Kidney capillary endothelial cell (primary cell): Measurements from ENCODE around the gene MOSMO.
A peak's percentile ranks its signal among the peaks of the same experiment; 100 is the strongest.
"Not testable (repeated sequence)": the region's sequence is repeated elsewhere in the genome, so short reads cannot be mapped to it uniquely, and the experiment has no call there.

Experiments used
- DNase-seq: peaks from one replicate; pipeline ENCODE4 v3.0.0-alpha.2; 2018; ENCODE audit warnings: low spot score

The MOSMO gene

DNA sequence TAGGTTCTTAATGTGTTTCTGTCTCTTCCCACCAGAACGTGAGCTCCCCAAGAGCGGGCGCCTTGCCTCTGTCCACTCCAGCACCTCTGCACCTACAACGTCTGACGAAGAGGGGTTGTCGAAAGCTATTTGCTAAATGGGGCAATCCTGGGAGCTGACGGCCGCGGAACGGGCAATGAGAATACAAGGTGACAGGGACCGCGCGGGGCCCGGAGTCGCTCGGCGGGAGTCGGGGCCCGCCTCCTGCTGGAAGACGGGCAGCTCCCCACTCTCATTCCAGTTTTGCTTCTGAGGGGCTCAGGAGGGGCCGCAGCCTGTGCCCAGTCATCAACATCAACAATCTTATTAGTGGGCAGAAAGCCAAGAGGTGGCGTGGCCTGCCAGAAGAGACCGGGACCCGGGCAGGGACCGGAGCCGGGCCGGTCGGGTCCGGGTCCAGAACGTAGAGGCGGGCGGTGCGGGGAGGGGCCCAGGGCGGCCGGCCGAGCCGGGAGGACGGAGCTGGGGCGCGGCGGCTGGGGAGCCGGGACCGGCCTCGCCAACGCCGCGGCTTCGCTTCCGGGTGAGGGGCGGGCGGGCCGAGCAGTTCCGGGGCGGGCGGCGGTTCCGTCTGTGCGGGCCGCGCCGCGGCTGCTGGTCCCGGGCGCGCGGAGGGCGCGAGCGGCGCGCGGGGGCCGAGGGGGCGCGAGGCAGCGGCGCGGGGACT is at the start of gene MOSMO:
Gene MOSMO (plus strand): TSS at position 603 of the 706 bp plus-strand sequence. CDS start 191 bp downstream, outside the sequence.
- peak; percentile 26 for DNase-seq

DNA sequence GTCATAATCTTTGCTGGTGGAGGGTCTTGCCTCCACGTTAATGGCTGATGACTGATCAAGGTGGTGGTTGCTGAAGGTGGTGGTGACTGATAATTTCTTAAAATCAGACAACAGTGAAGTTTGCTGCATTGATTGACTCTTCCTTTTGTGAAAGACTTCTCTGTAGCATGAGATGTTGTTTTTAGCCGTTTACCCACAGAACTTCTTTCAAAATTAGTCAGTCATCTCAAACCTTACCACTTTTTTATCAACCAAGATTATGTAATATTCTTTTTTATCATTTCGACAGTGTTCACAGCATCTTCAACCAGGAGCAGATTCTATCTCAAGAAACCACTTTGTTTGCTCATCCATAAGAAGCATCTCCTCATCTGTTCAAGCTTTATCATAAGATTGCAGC is 48.9 kb upstream of the MOSMO start:
- no peak for DNase-seq

DNA sequence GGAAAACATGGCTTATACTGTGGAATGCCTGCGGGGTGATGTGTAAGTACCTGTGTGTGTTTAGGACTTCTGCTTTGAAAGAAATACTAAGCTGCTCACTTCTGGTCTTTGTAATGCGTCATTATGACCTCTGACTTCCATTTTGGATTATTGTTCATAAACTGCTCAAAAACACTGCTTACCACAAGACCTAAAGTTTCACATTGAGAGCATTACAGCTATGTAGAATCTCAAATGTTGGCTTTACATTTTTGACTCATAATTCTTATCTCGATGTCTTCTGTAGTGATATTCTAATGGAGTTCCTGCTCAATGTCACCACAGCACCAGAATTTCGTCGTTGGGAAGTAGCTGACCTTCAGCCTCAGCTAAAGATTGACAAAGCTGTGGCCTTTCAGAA is 45.4 kb upstream of the MOSMO start:
- DNase-seq, result no peak

DNA sequence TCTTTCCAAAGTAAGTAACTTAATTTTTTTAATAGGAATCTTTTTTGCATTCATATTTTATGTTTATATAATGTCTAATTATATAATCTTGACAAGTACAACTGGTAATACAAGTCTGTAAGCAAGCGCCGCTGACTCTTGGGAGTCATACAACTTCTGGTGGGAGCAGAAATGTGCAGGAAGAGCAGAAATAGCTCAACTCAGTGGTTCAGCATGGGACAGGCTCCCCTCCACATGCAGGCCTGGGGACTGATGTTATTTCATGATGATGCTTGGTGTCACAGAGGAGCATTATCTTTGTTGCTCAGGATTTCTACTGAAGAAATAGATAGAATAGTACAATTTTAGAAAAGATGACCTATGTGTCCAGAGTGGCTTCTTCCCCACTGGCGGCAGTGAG is 44.0 kb upstream of the MOSMO start:
- DNase-seq, result no peak

DNA sequence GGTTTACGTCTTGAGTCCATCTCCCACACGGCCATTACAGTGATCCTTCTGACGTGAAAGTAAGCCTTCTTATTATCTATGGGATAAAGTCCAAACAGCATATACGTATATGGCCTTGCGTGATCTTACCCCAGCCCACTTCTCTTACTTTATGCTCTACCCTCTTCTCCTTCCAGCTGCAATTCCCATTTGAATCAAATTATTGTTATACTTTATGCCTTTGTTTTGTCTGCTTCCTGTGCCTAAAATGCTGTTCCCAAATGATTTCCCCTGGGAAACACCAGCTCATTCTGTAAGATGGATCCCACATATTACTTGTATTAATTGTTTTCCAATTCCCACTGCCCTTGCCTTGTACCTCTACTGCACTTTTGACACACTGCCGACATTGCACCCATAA is 43.6 kb upstream of the MOSMO start:
- DNase-seq, result no peak

DNA sequence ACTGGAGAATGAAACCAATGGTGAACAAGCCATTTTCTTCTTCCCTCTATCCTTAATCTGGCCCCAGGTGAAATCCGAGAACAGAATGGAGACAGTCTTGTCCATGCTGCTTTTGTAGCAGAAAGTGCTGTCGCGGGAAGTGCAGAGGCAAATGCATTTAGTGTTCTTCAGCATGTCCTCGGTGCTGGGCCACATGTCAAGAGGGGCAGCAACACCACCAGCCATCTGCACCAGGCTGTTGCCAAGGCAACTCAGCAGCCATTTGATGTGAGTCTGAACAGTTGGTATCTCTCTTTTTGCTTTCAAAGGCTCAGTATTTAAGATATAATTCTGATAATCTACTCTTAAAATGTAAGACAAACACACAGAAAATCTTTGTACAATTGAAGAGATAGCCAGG is 36.1 kb upstream of the MOSMO start:
- no peak for DNase-seq

DNA sequence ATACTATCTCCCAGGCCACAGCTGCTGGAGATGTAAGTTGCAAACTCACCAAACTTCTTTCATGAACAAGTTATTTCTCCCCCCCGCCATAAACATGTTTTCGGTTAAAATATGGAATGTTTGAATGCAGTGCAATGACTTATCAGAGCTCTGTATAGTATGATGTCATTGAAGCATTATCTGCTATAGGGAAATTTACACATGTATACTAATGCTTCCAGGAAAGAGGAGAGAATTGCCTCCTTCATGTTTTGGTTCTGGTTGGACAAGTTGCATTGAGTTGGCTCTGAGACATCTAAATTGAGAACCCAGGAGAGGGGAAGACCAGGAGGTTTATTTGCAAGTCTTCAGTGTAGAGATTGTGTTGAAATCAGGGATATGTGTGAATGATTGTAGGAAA is 34.0 kb upstream of the MOSMO start:
- no peak for DNase-seq

DNA sequence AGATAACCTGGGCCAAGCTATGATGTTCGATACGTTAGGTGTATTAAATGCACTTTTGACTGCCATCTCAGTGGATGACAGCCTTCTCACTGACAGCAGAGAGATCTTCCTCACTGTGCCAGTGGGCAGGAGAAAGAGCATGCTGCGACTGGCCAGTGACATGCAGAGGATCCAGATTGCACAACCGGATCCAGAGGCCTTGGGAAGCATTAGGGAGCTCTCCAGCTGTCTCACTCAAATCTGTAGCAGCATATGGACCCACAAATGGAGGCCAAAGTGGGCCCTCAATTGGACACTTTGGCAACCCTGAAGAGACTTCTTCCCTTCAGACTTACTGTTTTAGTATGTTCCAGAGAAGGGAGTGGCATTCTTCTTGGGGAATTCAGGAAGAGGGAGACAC is 27.9 kb upstream of the MOSMO start:
- DNase-seq, result no peak

DNA sequence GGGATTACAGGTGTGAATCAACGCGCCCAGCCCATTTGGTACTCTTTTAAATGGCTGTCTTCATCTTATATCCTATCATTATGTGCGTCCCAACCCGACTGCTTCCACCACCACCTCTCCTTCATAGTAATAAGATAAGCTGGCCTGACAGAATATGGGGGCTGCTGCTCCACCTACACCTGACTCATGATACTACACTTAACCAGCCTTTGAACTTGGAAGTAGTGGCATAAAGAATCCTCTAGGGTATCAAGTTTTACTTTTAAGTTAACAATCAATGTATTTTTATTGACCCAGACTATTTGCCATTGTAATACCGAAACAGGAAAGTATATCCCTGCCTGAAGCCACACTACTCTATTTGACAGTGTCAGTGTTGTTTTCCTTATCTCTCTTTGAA is 25.8 kb upstream of the MOSMO start:
- no peak for DNase-seq

DNA sequence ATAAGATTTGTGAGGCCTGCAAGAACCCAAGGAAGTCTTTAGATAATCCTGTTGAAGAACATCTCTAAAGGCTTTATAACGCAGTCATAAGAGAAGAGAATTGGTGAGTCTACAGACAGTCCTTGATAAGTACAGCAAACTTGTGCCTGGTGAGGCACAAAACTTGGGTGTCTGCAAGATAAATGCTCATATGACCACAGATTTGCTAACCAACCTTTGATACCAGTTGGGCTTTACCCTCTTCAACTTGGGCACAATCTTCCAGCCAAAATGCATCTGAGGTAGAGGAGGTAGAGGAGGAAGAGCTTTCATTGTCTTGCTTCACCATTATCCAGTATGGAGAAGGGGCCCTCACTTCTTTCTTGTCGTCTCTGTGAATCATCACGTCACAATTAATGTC is 23.8 kb upstream of the MOSMO start:
- DNase-seq, result no peak

DNA sequence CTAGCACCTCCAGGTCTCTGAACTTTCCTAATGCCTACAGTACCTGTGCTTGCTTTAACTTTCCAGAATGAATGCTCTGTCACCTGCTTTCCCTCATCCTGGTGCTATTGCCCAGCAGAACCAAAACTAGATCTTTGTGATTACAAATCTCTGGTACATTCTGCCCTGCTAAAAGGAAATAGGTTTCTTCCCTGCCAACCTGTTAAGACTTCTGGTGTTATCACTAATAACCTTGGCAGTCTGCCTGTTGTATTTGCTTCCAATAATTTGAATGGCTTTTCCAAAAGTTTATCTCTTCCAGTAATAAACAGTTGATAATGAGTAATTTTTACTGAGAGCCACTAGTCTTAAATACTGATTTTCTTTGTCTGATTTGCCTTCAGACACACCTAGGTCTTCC is 22.4 kb upstream of the MOSMO start:
- no peak for DNase-seq

DNA sequence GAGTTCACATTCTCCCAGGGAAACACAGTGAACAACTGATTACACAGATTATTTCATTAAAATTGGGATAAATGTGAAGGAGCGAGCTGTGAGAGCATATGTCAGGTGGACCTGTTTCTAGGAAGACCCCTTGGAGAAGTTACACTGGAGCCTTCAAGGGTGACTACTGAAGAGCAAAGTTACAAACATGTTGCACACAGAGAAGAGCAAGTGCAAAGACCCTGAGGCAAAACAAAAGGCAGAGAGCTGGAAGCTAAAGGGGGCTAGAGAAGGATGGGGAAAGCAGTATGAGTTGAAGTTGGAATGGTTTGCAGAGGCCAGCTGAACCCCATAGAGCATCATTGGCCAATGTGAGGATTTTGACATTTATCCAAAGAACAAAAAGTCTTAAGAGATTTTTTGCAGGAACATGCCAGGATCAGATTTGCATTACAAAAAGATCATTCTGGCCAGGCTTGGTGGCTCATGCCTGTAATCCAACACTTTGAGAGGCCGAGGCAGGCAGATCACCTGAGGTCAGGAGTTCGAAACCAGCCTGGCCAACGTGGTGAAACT is 21.1 kb upstream of the MOSMO start:
- no peak for DNase-seq

DNA sequence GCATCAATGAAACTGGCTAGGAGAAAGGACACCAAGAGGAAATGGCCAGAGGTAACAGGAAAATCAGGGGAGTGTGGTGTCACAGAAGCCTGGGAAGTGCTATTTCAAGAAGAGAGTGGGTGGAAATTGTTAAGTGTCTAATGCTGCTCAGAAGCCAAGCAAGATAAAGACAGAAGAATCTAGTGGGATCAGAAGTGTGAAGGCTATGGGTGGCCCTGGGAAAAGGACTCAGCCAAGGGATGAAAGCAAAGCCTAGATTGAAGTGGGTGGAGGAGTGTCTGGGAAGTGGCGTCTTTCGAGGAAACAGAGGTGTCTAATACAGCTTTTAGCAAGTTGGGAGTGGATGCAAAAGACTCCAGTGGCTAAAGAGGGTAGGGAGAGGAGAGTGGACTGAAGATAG is 20.4 kb upstream of the MOSMO start:
- DNase-seq, result no peak

DNA sequence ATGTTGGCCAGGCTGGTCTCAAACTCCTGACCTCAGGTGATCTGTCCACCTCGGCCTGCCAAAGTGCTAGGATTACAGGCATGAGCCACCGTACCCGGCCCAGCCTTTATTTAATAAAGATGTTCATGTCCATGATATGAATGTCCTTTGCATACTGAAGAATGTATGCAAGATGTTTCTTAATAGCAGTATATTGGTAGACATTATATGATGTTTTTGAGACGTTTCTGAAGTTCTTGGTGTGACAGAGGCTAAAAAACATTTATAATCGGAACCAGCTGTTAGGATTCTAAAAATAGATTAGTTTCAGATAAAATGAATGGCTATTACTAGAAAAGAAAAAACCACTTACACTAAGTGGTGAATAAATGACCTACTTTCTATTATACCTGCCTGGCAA is 18.8 kb upstream of the MOSMO start:
- DNase-seq, result no peak

DNA sequence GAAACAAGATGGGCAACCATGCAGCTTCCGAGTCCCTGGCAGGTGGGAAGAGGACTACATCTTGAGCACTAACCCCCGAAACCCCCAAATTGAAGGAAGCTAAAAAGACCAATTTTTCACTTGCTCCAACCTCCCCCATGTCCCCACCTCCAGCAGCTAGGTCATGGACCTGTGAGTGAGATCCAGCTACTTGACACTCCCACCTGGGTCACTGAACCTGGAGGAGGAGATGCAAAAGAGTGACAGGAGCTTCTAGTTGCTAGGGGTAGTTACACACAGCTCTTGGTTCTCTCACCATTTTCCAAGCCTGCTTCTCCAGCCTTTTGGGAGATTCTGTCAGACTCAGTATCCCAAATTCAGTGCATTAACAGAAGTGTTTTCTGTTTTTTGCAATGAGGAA is 18.2 kb upstream of the MOSMO start:
- no peak for DNase-seq

DNA sequence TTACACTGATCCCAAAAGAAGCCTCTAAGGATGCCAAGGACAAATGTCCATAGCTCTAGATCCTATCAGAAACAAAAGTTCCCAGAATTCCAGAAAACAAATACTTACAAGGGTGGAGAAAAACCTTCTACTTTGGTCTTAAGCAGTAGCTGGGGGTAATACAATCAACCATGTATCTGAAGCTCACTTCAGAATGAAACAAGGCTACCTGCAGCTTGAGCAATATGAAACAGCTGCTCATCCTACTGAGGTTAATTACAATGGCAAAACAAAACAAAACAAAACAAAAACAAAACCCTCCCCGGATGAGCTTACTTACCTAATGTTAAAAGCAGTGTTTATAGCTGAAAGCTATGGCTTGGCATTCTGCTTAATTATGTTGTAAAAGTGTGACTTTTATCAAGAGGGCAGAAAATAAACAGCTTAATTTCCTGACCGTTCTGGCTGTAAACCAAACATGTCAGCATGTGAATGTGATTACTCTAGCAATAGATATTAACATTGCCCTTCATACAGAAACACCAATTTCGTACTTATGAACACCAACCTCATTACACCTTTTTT is 17.4 kb upstream of the MOSMO start:
- DNase-seq, result no peak

DNA sequence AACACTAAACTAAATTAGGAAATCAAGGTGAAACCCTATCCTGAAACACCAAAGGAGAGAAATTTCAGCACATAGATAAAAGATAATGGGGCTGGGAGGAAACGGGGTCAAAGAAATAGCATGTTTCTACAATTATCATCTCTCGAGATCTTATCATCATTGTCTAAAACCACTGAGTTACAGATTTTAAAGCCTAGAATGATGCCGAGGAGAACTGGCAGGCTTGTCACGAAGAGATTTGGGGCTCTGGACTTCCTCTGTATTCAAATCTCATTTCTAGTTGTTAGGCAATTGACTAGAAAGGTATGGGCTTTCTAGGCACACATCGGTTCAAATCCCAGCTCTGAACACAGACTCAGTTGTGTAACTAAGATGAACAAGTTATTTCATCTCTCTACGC is 16.3 kb upstream of the MOSMO start:
- DNase-seq, result no peak

DNA sequence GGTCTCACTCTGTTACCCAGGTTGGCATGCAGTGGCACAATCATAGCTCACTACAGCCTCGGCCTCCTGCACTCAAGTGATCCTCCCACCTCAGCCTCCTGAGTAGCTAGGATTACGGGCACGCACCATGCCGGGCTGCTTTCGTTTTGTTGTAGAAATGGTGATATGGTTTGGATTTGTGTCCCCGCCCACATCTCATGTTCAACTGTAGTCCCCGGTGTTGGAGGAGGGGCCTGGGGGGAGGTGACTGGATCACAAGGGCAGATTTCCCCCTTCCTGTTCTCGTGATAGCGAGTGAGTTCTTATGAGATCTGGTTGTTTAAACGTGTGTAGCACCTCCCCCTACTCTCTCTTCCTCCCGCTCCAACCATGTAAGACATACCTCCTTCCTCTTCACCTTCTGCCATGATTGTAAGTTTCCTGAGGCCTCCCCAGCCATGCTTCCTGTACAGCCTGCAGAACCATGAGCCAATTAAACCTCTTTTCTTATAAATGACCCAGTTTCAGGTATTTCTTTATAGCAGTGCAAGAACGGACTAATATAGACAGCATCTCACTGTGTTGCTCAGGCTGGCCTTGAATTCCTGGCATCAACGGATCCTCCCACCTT is 12.9 kb upstream of the MOSMO start:
- no peak for DNase-seq

DNA sequence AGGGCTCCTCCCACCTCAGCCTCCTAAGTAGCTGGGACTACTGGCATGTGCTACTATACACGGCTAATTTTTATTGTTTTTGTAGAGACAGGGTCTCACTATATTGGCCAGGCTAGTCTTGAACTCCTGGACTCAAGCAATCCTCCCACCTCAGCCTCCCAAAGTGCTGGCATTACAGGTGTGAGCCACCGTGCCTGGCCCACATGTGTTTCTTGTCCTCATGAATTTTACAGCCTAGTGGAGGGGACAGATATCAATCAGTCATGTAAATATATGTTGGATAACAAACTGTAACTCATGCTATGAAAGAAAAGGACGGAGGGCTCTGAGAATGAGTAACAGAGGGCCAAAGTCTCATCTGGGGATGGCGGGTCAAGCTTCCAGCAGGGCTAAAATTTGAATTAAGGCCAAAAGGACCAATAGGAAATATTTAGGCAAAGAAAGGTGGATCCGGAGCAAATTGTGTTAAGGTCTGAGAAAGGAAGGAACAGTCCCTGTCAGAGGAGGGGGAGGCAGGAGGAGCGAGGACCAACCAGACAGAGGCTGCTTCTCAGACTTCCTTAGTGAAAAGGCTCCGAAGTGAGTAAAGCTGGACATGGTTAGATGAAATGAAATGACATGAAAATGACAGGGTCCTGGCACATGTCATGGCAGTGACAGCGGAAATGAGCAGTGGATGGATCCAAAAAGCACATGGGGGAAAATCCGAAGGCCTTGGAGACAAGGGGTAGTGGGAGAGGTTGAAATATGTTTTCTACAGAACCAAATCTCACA is 10.8 kb upstream of the MOSMO start:
- DNase-seq, result no peak

DNA sequence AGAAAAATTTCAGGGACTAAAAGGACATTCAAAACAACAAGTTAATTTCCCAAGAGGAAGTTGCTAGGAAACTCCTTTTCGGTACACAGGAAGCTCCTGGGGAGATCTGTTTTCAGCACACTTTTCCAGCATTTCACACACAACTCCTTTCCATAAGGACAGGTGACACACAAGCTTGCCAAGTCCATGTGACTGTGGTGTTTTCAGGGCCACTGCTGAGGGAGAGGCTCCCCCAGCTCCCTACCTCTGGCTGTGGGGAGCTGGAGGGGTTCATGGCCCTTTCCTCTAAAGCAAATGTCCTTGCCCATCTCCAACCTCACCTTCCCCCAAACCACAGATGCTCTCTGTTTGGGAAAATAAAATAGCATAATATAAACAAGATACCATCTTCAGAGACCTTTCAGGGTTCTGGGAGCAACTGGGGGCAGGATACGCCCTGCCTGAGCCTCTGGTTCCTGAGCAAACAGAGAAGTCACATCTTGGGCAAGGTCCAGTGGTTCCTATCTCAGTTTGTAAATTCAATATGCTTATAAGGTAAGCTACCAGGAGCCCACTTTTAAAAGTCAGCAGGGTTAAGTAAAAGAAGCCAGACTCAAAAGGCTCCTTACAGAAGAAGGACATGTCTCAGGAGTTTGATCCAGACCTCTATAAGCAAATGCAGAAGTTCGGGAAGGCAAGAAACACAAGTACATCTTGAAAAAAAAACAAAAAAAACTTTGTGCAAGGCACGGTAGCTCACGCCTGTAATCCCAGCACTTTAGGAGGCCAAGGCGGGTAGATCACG is 10.0 kb upstream of the MOSMO start:
- no peak for DNase-seq

DNA sequence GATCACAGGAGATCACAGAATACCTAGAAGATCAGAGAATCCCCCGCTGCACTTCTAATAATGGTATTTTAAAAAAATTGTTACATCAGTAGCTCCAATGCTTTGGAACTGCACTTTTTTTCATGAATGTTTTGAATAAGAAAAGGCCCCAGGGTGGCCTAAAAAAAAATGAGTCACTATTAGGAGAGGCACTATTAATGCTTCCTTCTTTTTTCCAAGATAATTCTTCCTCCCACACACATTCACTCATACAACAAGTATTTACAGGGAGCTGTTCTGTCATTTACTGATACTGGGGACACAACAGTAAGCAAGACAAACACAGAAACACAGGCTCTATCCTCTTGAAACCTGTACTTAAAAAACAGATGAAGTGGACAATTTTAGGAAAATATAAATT is 6.3 kb upstream of the MOSMO start:
- peak; percentile 10 for DNase-seq

DNA sequence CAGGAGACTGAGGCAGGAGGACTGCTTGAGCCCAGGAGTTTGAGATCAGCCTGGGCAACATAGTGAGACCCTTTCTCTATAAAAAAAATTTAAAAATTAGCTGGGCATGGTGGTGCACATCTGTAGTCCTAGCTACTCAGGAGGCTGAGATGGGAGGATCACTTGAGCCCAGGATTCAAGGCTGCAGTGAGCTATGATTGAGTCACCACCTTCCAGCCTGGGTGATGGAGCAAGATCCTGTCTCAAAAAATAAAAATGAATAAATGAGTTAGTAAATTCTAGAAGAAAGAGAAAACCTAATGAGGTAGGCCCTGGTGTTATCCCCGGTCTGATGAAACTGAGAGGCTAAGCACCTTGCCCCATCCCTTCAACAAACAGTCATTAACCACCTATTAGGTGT is 5.9 kb upstream of the MOSMO start:
- DNase-seq, result not testable (repeated sequence)
